NCI-H460 (cell line): Measurements from ENCODE around the gene TMEM144. TPM values are rescaled to one million over a fixed set of nuclear protein-coding genes. Genes with fewer than 3 reads are reported as not detected.

ENCODE experiments used
- DNase-seq: peaks from one replicate; pipeline ENCODE4 v3.0.0-alpha.2; 2016; ENCODE audit warnings: low read depth; ENCODE audit errors: extremely low read depth
- total RNA-seq: library from RNA; depleted of rRNA; stranded (reverse); fragments of >200 nt; shearing (Covaris generic); gene quantifications from 2 replicates; pipeline ENCODE4 v1.2.3, GENCODE V29; 2014; rRNA removed

Gene TMEM144
- total RNA-seq, 1 experiment from 2014 or later, result 236 TPM

DNA sequence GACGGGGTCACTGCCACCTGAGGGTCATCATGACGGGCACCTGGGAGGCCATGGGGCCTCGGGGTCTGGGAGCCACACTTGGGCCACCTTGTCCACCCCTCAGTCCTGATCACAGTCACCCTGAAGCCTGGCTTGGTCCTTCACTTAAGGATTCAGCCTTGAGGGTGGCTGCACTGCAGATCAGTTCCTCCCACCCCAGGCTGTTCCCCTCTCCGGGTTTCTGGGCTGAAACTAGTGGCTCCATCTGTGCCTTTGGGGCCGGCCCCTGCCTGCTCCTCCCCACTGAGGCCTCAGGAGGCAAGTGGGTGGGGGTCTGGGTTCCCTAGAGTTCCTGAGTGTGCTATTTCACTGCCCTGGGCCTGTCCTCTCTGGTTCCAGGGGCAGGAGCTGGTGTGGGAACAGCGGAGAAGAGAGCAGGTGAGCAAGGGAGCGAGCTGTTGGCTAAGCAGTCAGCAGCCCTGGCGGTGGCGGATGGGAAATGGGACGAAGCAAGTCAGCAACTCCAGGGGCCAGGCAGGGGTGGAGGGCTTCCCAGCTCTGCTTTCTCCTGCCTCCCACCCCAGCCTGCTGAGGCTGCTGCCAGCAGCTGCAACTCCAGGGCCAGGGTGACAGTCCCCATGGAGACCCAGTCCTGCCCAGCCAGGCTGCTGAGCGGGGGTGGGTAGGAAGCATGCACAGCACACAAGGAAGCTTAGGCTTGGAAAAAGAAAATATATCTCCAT is 81.2 kb downstream of the TMEM144 start:
- DNase-seq, result no peak

DNA sequence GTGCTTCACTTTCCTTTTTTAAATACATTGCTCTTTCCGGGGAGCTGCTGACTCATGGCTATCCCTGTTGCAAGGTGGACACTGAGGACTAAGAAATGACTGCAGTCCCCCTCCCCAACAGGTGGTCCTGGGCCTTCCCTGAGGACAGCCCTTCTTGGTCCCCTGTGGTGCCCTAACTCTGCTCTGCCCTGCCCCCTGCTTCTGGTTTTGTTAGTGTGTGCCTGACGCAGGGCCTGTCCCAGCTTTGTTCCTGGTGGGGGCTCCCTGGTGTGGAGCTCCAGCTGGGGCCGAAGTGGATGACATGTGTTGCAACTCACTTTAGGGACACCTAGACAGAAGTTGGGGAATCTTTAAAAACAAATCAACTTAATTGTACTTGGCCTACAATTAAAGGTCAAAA is 81.9 kb downstream of the TMEM144 start:
- DNase-seq, result no peak

DNA sequence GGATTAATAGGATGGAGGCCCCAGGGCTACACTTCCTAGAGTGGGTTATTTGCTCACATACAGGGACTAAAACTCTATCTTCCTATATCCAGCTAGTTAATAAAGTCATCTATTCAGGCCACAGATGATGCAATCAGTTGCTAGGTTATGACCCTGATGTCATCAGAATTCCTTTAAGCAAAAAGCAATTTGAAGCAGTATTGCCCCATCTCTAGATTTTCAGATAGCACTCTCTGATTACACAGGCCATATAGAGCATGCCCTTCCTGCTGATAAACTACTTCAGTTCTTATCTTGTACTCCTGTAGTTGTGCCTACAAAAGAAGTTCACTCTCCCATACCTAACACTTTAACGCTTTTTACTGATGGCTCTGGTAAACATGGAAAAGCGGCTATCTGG is 84.8 kb downstream of the TMEM144 start:
- no peak for DNase-seq

DNA sequence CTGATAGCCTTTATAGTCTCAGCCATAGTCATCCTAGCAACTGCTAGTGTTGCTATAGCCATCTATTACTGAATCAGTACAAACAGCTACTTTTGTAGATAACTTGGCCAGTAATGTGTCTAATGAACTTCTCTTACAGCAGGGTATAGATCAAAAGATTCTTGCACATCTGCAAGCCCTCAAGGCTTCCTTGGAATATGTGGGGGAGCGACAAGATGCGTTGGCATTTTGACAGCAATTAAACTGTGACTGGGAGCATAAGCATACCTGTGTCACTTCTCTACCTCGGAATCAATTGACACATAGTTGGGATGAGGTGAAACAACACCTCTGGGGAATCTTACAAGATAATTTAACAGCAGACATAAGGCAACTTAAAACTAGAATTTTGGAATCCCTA is 87.6 kb downstream of the TMEM144 start:
- DNase-seq, result no peak

DNA sequence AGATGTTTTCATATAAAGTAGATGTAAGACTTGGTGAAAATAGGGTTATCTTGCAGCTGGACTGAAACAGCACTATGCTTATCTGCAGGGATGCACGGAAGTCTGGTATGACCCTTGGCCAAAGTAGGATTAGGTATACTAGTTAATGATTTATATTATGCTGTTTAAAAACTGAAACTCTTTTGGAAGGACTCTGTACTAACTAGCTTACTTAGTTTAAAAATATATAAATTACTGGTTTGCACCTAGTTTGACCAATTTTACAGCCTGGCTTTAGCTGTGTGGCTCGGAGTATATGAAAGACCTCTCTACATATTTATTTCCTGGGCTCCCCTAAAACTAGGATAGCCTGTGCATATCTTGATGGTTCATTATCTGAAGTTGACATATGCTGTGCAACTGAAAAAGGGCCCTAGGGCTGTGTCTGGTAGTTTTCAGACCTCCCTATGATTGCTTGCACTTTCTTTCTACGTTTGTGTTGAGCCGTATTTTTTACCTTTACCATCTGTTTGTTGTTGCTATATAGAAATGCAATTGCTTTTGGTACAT is 89.2 kb downstream of the TMEM144 start:
- no peak for DNase-seq

DNA sequence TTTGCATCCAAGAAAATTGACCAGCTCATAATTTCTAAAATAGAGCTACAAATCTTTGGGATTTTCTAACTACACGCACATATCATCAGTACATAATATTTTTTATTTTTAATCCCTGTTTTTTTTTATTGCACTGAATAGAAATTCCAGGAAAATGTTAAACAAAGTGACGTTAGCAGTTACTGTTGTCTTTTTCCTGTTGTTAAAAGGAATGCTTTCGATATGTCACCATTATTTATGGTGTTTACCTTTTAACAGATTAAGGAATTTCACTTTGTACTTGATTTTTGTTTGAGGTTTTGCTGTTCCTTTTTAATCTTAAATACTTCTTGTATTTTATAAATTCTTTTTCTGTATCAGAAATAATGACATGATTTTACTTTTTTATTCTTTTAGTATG is 89.7 kb downstream of the TMEM144 start:
- DNase-seq, result no peak

DNA sequence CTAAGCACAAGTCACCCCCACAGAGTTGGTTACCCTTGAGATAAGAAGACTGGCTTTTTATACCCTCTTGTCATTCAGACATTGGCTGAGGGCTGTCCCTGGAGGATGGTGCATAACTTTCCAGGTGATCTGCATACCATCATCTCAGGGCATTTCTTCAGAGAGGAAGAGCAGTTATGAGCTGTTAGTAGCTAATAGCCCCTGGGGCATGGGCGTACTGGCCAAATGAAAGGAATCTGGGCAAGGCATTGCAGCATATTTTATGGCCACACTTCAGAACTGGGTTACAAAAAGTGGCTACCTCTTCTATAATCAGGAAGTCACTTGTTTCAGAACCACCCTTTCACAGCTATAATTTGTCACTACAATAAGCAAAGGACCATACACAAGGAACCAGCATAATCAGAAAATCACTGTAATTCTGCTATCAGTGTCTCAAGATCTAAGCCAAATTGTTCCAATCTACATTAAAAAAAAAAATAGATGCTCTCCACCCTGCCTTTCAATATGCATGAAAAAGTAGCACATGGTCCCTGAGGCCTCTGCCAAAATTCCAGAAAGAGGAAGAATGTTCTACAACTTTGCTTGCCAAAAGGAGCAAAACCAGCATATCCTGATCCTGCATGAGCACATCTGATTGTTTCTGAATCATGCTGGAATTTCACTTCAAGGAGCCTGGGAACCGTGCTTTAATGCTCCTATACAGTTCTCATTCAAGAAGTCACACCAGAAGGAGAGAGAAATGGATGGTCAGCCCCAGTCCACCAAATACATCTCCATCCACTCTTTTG is 92.0 kb downstream of the TMEM144 start:
- no peak for DNase-seq

DNA sequence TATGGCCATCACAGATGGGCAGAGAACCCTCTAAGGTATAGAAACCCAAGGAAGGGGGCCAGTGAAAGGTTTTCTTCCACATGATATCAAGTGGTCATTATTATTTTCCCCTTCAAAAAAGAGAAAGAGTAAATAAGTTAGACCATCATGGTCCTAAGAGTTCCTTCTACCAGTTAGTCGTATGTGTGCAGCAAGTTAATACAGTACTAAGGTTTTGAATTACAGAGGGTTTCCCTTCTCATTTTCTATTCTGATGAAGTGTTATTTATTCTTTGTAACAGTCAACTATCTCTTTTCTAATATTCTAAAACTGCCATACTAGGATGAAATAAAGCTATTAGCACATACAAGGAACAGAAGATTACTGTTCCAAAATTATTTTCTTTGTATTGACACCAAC is 94.4 kb downstream of the TMEM144 start:
- no peak for DNase-seq

Other genes starting within 250 kb of the TMEM144 start
- gene GASK1B, start 37.5 kb upstream of the TMEM144 start, total RNA-seq, result 63.1 and 83.1 TPM in 2 replicates